Astrocyte (in vitro differentiated cells and primary cell): Measurements from ENCODE around the gene DCC.

Experiments
- CTCF ChIP-seq: IDR thresholded peaks from 2 replicates; pipeline ENCODE4 v1.5.1; 2011; ENCODE audit warnings: low read depth, mild to moderate bottlenecking, inconsistent platforms, low read length, moderate library complexity; ENCODE audit not compliant: insufficient read depth
- EZH2 ChIP-seq: IDR thresholded peaks from 2 replicates; pipeline ENCODE4 v1.6.1; 2012; ENCODE audit warnings: mild to moderate bottlenecking, low read length, inconsistent platforms; ENCODE audit not compliant: insufficient read depth

GRCh38 chr18:52615943-52616342 is 275.9 kb downstream of the DCC start:
- no peak for TF ChIP-seq CTCF
- TF ChIP-seq EZH2 = no peak
